Retinal pigment epithelial cell (primary cell): ENCODE data around the gene LHFPL2.

Experiments used
- DNase-seq: peaks from one replicate; pipeline ENCODE4 v3.0.0-alpha.2; 2010; ENCODE audit warnings: low read depth
- H3K4me3 ChIP-seq: 2 replicates; pipeline ENCODE4 v1.5.1; 2011; ENCODE audit warnings: mild to moderate bottlenecking, low read length, control low read depth, moderate library complexity
- CTCF ChIP-seq: conservative IDR thresholded peaks from 2 replicates; pipeline ENCODE4 v1.5.1; 2011; ENCODE audit warnings: low read depth, low read length, control low read depth, inconsistent platforms

Gene LHFPL2

GRCh38 chr5:78523314-78524193 is 125.0 kb downstream of the LHFPL2 start:
- H3K4me3 ChIP-seq, result no peak overlapping the region
- no peak for DNase-seq
- TF ChIP-seq CTCF, result no peak

GRCh38 chr5:78522476-78523260 is 125.9 kb downstream of the LHFPL2 start:
- H3K4me3 ChIP-seq, result no peak overlapping the region
- no peak for TF ChIP-seq CTCF
- DNase-seq, result no peak

- TF ChIP-seq CTCF, result no peak
- no peak overlapping the region for H3K4me3 ChIP-seq
- no peak for DNase-seq
Observed at GRCh38 chr5:78521455-78521854, 127.1 kb downstream of the LHFPL2 start.

- no peak overlapping the region for H3K4me3 ChIP-seq
- DNase-seq, result no peak
- no peak for TF ChIP-seq CTCF
Observed at GRCh38 chr5:78519198-78519941, 129.2 kb downstream of the LHFPL2 start.

- TF ChIP-seq CTCF, result no peak
- no peak for DNase-seq
Observed at GRCh38 chr5:78518365-78519197, 130.0 kb downstream of the LHFPL2 start.

GRCh38 chr5:78515670-78516069 is 132.9 kb downstream of the LHFPL2 start:
- H3K4me3 ChIP-seq, result no peak overlapping the region
- DNase-seq, result no peak
- peak; percentile 5 for TF ChIP-seq CTCF

More at GRCh38 chr5:78518365-78519197, 130.0 kb downstream of the LHFPL2 start:
- H3K4me3 ChIP-seq, result no peak overlapping the region
